Activated naive CD8-positive, alpha-beta T cell treated with anti-CD3 and anti-CD28 coated beads, Interleukin-2, amount 50 U/mL, for 24 hours (primary cell): Measurements from ENCODE around the gene POLR3C.

Experiments used
- ATAC-seq: fragments of 150-1000 bp; cut with Tn5 transposase; one replicate; pipeline ENCODE4 v1.10.0; 2021
- DNase-seq: peaks from one replicate; pipeline ENCODE4 v3.0.0; 2021
- H3K27ac Mint-ChIP-seq: one replicate; pipeline ENCODE4 v1.8.0; 2021; ENCODE audit warnings: mild to moderate bottlenecking, mixed read lengths
- H3K27me3 Mint-ChIP-seq: one replicate; pipeline ENCODE4 v1.8.0; 2021; ENCODE audit warnings: mixed read lengths
- H3K36me3 Mint-ChIP-seq: one replicate; pipeline ENCODE4 v1.8.0; 2021; ENCODE audit warnings: low read depth, mixed read lengths
- H3K4me1 Mint-ChIP-seq: one replicate; pipeline ENCODE4 v1.8.0; 2021; ENCODE audit warnings: mixed read lengths
- H3K4me3 Mint-ChIP-seq: one replicate; pipeline ENCODE4 v1.8.0; 2021; ENCODE audit warnings: mild to moderate bottlenecking, moderate library complexity, mixed read lengths
- H3K9me3 Mint-ChIP-seq: one replicate; pipeline ENCODE4 v1.8.0; 2021; ENCODE audit warnings: mixed read lengths

The POLR3C gene

GRCh38 chr1:145845144-145845513 lies 21.1 kb downstream of the POLR3C start:
- H3K27ac Mint-ChIP-seq = no peak overlapping the region
- peak; percentile 59 for ATAC-seq
- no peak for DNase-seq
- H3K36me3 Mint-ChIP-seq = peaks cover 17% of the 10 kb centered on the region
- H3K27me3 Mint-ChIP-seq = no peaks in the 10 kb centered on the region
- no peak overlapping the region for H3K4me3 Mint-ChIP-seq
- peaks cover 12% of the 10 kb centered on the region for H3K4me1 Mint-ChIP-seq
- H3K9me3 Mint-ChIP-seq = no peaks in the 10 kb centered on the region

DNA sequence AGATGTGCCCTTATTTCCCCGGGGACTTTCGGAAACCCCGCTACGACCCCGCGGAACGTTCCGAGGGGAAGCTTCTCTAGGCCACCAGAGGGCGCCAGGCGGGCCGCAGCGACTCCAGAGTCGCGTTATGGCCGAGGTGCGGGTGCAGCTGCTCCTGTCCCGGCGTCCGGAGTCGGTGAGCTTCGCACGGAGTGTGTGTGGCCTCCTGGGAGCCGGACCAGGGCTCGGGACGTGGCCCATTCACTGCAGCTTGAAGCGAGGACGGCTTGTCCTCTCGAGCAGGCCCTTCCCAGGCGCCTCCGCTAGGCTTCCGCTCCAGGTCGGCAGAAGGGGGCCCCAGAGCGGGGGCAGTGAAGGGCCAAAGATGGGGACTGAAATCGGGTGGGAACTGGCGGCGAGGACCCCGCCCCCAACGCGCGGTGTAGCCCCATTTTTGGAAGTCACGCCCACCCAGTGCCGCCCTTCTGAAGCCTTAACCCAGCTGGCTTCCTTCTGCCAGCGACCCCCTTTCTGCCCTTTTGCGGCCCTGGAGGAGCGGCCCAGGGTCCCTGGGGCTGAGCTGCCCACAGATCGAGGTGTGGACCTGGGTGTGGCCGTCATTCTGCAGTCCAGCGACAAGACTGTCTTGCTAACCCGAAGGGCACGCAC lies 21.6 kb downstream of the POLR3C start, which contains the start of gene NUDT17:
Gene NUDT17, plus strand, starts transcription at position 117 of the 648 bp plus-strand sequence. Its CDS starts 11 bp downstream, at position 128.
- Mint-ChIP-seq H3K27ac (no peak within 1 kb of the TSS), H3K9me3 (no peaks in the 10 kb centered on the region), H3K4me3 (no peak within 1 kb of the TSS), H3K4me1 (peaks cover 12% of the 10 kb centered on the region), H3K36me3 (peaks cover 15% of the 10 kb centered on the region), H3K27me3 (no peaks in the 10 kb centered on the region)
- ATAC-seq (peak; percentile 84), DNase-seq (peak; percentile 86)

DNA sequence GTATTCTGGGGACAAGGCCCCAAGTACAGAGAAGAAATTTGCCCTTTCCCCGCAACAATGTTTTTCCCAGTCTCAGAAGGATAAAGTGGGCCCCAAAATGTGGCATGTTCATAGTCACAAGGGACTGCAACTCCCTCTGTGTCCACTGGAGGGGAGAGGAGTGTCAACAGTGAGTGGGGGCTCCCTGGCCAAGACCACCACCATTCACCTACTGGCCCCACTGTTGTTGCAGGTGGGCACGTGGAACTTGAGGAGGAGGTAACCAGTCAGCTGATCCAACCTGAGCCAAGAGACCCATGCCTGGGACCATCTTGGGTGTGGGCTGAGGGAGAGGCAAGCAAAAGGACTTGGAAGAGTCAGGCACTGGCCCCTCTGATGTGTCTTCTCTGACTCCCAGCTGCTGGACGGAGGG lies 22.2 kb downstream of the POLR3C start:
- peak; percentile 29 for DNase-seq
- ATAC-seq = peak; percentile 41
- Mint-ChIP-seq H3K27me3 (no peaks in the 10 kb centered on the region), H3K4me1 (peaks cover 12% of the 10 kb centered on the region), H3K4me3 (no peak overlapping the region), H3K36me3 (peaks cover 13% of the 10 kb centered on the region), H3K27ac (no peak overlapping the region), H3K9me3 (no peaks in the 10 kb centered on the region)

GRCh38 chr1:145847827-145848226 lies 23.8 kb downstream of the POLR3C start:
- Mint-ChIP-seq H3K9me3 (no peaks in the 10 kb centered on the region), H3K27ac (no peak overlapping the region), H3K4me1 (peaks cover 12% of the 10 kb centered on the region), H3K36me3 (peaks cover 4% of the 10 kb centered on the region), H3K4me3 (no peak overlapping the region), H3K27me3 (no peaks in the 10 kb centered on the region)
- DNase-seq (no peak), ATAC-seq (no peak)

DNA sequence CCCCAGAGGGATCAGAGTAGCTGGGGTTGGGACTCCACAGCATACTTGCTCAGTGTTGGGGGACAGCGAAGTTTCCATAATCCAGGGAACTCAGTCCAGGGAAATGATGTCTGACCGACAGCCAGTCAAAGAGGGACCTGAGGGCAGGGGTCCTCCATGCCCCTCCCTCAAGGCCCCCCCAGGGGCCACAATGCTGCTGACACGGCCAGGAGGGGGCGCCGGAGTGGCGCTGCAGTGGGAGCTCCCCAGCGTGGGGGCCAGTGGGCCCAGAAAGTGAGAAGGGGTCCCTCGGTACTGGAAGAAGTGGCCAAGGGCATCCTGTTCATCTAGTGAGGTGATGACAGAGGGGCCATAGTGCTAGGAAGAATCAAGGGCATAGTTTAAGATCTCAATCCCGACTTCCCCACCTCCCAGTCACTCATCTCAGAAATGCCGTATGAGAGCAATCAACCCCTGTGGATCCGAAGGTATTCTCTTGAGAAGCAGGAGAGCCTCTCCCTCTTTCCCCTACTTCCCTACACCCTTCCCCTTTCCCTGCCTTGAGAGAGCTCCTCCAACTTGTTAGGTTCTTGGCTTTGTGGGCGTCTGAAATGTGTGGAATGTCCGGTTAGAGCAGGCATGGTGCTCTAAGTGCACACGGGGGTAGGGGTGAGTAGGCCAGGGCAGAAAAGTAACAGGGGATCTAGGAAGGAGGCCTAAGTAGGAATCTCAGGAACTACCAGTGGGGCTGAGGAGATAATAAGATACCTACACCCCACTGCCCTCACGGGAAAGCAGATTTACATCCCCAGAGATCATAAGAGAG lies 25.6 kb downstream of the POLR3C start:
- H3K27me3 Mint-ChIP-seq = no peaks in the 10 kb centered on the region
- no peak for ATAC-seq
- no peak overlapping the region for H3K27ac Mint-ChIP-seq

GRCh38 chr1:145855426-145855948 lies 31.5 kb downstream of the POLR3C start:
- Mint-ChIP-seq H3K9me3 (no peaks in the 10 kb centered on the region), H3K36me3 (peaks cover 21% of the 10 kb centered on the region), H3K27ac (no peak overlapping the region), H3K4me3 (no peak overlapping the region), H3K4me1 (peaks cover 10% of the 10 kb centered on the region), H3K27me3 (no peaks in the 10 kb centered on the region)
- no peak for ATAC-seq
- DNase-seq = no peak

More for the DNA sequence above, 25.6 kb downstream of the POLR3C start:
- Mint-ChIP-seq H3K36me3 (peaks cover 5% of the 10 kb centered on the region), H3K4me3 (no peak overlapping the region), H3K4me1 (peaks cover 12% of the 10 kb centered on the region), H3K9me3 (no peaks in the 10 kb centered on the region)
- DNase-seq = no peak

DNA sequence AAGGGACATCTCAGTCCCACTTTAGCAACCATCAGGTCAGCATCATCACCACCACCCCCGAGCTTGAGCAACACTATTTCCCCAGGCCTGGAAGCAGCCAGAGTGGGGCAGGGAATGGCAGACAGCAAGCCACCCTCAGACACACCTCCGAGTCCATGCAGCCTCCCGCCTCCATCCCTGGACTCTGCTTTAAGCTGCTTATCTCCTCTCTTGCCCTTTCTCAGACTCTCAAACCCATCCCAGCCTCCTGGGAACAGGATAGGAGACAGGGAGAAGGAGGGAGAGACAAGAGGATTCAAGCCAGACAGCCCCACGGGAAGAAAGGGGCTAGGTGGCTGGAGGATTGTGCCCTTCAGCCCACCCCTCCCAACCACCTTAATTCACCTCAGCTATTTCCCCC lies 33.2 kb downstream of the POLR3C start:
- H3K36me3 Mint-ChIP-seq = peaks cover 18% of the 10 kb centered on the region
- H3K9me3 Mint-ChIP-seq = no peaks in the 10 kb centered on the region
- H3K4me1 Mint-ChIP-seq = peaks cover 10% of the 10 kb centered on the region
- H3K4me3 Mint-ChIP-seq = no peak overlapping the region
- DNase-seq (no peak), ATAC-seq (no peak)
- no peaks in the 10 kb centered on the region for H3K27me3 Mint-ChIP-seq
- no peak overlapping the region for H3K27ac Mint-ChIP-seq

GRCh38 chr1:145858238-145858900 lies 34.4 kb downstream of the POLR3C start:
- Mint-ChIP-seq H3K4me3 (peak overlapping the region; percentile 94), H3K27me3 (no peaks in the 10 kb centered on the region), H3K4me1 (peaks cover 10% of the 10 kb centered on the region), H3K27ac (peak overlapping the region; percentile 62), H3K9me3 (no peaks in the 10 kb centered on the region), H3K36me3 (peaks cover 16% of the 10 kb centered on the region)
- peak; percentile 65 for DNase-seq
- ATAC-seq = peak; percentile 31

DNA sequence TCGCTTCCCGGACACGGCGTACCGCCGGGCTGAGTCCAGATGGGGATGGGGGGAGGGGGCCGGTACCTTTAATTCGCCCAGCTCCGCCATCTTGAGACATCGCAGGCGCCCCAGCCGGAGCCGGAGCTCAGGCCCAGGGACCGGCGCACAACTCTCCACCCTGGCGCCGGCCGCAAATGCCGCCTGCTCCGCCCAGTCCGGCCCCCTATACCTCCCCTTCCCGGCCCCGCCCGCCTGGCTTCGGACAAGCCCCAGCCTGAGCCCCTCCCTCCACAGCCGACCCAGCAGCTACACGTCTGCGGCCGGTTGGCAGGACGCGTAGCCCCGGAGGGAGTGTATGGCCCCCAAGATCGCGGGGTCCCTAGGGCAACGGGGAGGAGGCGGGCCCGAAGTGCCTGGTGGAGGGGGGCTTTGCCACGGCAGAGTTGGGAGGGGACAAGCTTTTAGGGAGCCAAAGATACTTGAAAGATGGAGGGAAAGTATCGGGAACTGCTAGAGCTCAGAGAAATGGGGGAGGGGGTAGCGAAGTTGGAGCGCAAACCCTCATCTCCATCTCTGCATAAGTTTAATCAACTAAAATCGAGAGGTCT lies 35.0 kb downstream of the POLR3C start, which contains the start of gene PIAS3:
Gene PIAS3, minus strand, starts transcription at position 181 of the 590 bp plus-strand sequence. Its CDS starts 91 bp downstream, at position 90.
- Mint-ChIP-seq H3K27ac (peak within 1 kb of the TSS; percentile 79), H3K27me3 (no peaks in the 10 kb centered on the region), H3K9me3 (no peaks in the 10 kb centered on the region), H3K4me3 (peak within 1 kb of the TSS; percentile 94), H3K4me1 (peaks cover 10% of the 10 kb centered on the region), H3K36me3 (peaks cover 16% of the 10 kb centered on the region)
- peak; percentile 89 for DNase-seq
- ATAC-seq = peak; percentile 90

- H3K4me1 Mint-ChIP-seq = peaks cover 10% of the 10 kb centered on the region
- H3K27ac Mint-ChIP-seq = peak overlapping the region; percentile 79
- peak; percentile 83 for ATAC-seq
- DNase-seq = peak; percentile 84
- H3K27me3 Mint-ChIP-seq = no peaks in the 10 kb centered on the region
- no peaks in the 10 kb centered on the region for H3K9me3 Mint-ChIP-seq
- H3K4me3 Mint-ChIP-seq = peak overlapping the region; percentile 94
- peaks cover 16% of the 10 kb centered on the region for H3K36me3 Mint-ChIP-seq
These were observed 35.6 kb downstream of the POLR3C start for GRCh38 chr1:145859491-145860023.

- Mint-ChIP-seq H3K4me3 (no peak overlapping the region), H3K27ac (no peak overlapping the region), H3K4me1 (peaks cover 5% of the 10 kb centered on the region), H3K27me3 (peaks cover 8% of the 10 kb centered on the region), H3K36me3 (no peaks in the 10 kb centered on the region), H3K9me3 (no peaks in the 10 kb centered on the region)
- no peak for ATAC-seq
- no peak for DNase-seq
These were observed 39.5 kb downstream of the POLR3C start for GRCh38 chr1:145863282-145864018.

DNA sequence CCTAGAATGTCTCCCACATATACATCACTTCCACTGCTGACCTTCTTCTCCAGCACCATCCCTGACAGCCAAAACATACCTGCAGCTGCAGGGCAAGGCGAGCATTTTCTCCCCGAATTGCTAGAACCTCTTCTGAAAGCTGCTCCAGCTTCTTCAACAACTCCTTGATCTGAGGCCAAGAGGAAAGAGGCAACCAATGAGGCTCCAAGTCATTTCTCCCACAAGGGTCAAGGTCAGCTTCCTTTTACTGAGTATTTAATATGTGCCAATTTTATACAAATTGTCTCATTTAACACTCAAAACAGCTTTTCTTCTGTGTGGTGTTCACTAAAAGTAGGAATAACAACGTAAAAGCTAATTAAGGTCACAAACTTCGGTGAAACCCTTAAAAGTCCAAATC lies 44.2 kb downstream of the POLR3C start:
- ATAC-seq (no peak), DNase-seq (no peak)
- Mint-ChIP-seq H3K4me3 (no peak overlapping the region), H3K27me3 (peaks cover 12% of the 10 kb centered on the region), H3K36me3 (no peaks in the 10 kb centered on the region), H3K9me3 (no peaks in the 10 kb centered on the region), H3K27ac (no peak overlapping the region), H3K4me1 (peaks cover 15% of the 10 kb centered on the region)
